DND-41 (cell line): ENCODE results near the gene THRB.

ENCODE experiments used
- ATAC-seq: fragments of 200-7000 bp; cut with Tn5 transposase; 3 replicates; pipeline ENCODE4 v1.9.1; 2021; ENCODE audit warnings: low read depth; ENCODE audit not compliant: insufficient read depth
- DNase-seq: peaks from one replicate; pipeline ENCODE4 v3.0.0-alpha.2; 2020
- H2AFZ ChIP-seq: 2 replicates; pipeline ENCODE4 v1.6.0; 2012; ENCODE audit warnings: low read depth, low read length
- H3K27ac ChIP-seq: 2 replicates; pipeline ENCODE4 v1.5.1; 2012; ENCODE audit warnings: low read length, inconsistent platforms
- H3K27me3 ChIP-seq: fragments of 200-600 bp; sonication (generic); 2 replicates; pipeline ENCODE4 v1.6.0; 2012; ENCODE audit warnings: low read length, mild to moderate bottlenecking, inconsistent platforms; ENCODE audit not compliant: insufficient read depth, poor library complexity
- H3K36me3 ChIP-seq: 2 replicates; pipeline ENCODE4 v1.5.1; 2012; ENCODE audit warnings: low read length, inconsistent platforms; ENCODE audit not compliant: insufficient read depth
- H3K4me1 ChIP-seq: 2 replicates; pipeline ENCODE4 v1.5.1; 2012; ENCODE audit warnings: mild to moderate bottlenecking, low read length; ENCODE audit not compliant: insufficient read depth
- H3K4me2 ChIP-seq: 2 replicates; pipeline ENCODE4 v1.6.0; 2012; ENCODE audit warnings: mild to moderate bottlenecking, moderate library complexity, low read length, inconsistent platforms; ENCODE audit not compliant: insufficient read depth
- H3K4me3 ChIP-seq, 2 experiments: fragments of 200-600 bp in 1 of 2; shearing (Covaris generic) in 1 of 2; 2 replicates each; pipeline ENCODE4 v1.5.1; 2012 to 2016; ENCODE audit warnings: inconsistent platforms in 2 of 2, low read length in 2 of 2, mild to moderate bottlenecking in 2 of 2, low read depth in 1 of 2, moderate library complexity in 1 of 2
- H3K79me2 ChIP-seq: 2 replicates; pipeline ENCODE4 v1.6.0; 2012; ENCODE audit warnings: low read length, inconsistent platforms; ENCODE audit not compliant: insufficient read depth
- H3K9ac ChIP-seq: 2 replicates; pipeline ENCODE4 v1.6.0; 2012; ENCODE audit warnings: low read depth, mild to moderate bottlenecking, inconsistent platforms, low read length, moderate library complexity
- H3K9me3 ChIP-seq: 2 replicates; pipeline ENCODE4 v1.5.1; 2012; ENCODE audit warnings: low read length, moderate library complexity, mild to moderate bottlenecking, inconsistent platforms; ENCODE audit not compliant: insufficient read depth, severe bottlenecking
- H4K20me1 ChIP-seq: 2 replicates; pipeline ENCODE4 v1.6.0; 2012; ENCODE audit warnings: low read length; ENCODE audit not compliant: insufficient read depth
- CTCF ChIP-seq: IDR thresholded peaks from 2 replicates; pipeline ENCODE4 v1.5.1; 2012; ENCODE audit warnings: borderline replicate concordance, low read length, moderate library complexity, mild to moderate bottlenecking; ENCODE audit not compliant: poor library complexity, severe bottlenecking; ENCODE audit errors: extremely low read depth
- EZH2 ChIP-seq: IDR thresholded peaks from 3 replicates; pipeline ENCODE4 v1.6.1; 2012; ENCODE audit warnings: borderline replicate concordance, low read depth, mild to moderate bottlenecking, moderate library complexity, low read length, inconsistent platforms; ENCODE audit not compliant: severe bottlenecking

Gene THRB

DNA sequence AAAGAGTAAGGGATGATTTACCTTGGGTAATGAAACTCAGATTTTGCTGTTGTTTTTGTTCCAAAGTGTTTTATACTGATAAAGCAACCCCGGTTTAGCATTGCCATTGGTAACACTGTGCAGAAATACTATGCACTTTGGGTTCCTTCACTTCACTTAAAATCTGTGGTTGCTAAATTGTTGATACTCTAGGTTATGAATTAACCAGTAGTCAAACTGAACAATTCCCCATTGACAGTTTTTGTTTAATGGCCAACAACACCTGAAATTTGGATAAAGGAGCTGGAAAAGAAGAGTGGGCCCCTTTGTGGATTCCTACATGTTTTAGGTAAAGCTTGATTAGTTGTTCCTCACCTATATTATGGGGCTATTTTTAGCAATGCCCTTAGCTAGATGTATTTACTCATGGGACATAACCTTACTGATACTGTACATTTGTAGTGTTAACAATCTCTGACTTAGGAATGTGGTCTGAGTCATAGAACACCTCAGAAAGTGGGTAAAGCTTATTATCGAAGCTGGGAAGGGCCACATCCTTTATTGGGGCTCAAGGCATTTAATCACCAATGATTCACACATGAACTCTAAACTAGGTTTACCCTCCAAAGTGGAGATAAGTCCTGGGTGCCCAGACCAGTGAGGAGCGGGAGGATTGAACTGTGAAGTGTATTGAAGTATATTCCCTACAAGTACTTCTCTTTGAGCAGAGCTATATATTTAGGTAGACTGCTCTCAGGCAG lies 29.5 kb upstream of the THRB start:
- no peak for TF ChIP-seq EZH2
- no peak for TF ChIP-seq CTCF
- no peak for ATAC-seq
- Histone ChIP-seq H3K4me3 (no peak overlapping the region), H2AFZ (no peak overlapping the region), H3K27me3 (no peaks in the 10 kb centered on the region), H3K79me2 (no peaks in the 10 kb centered on the region), H3K9me3 (no peaks in the 10 kb centered on the region), H3K4me2 (no peak overlapping the region), H3K9ac (no peak overlapping the region), H4K20me1 (no peaks in the 10 kb centered on the region), H3K27ac (no peak overlapping the region), H3K36me3 (no peaks in the 10 kb centered on the region), H3K4me1 (no peaks in the 10 kb centered on the region)
- DNase-seq = no peak

- Histone ChIP-seq H4K20me1 (no peaks in the 10 kb centered on the region), H3K4me2 (no peak overlapping the region), H2AFZ (no peak overlapping the region), H3K27ac (no peak overlapping the region), H3K4me1 (no peaks in the 10 kb centered on the region), H3K9ac (no peak overlapping the region), H3K27me3 (no peaks in the 10 kb centered on the region), H3K4me3 (no peak overlapping the region), H3K9me3 (no peaks in the 10 kb centered on the region), H3K79me2 (no peaks in the 10 kb centered on the region), H3K36me3 (no peaks in the 10 kb centered on the region)
- DNase-seq = no peak
- ATAC-seq = no peak
- TF ChIP-seq CTCF = no peak
- no peak for TF ChIP-seq EZH2
These were observed 28.6 kb upstream of the THRB start for GRCh38 chr3:24523215-24523614.

GRCh38 chr3:24522146-24522579 lies 27.5 kb upstream of the THRB start:
- H3K9me3 ChIP-seq = no peaks in the 10 kb centered on the region
- no peaks in the 10 kb centered on the region for H3K4me1 ChIP-seq
- DNase-seq (no peak), ATAC-seq (no peak)
- no peak overlapping the region for H3K4me2 ChIP-seq
- H4K20me1 ChIP-seq = no peaks in the 10 kb centered on the region
- no peak overlapping the region for H3K4me3 ChIP-seq
- no peak overlapping the region for H3K9ac ChIP-seq
- H2AFZ ChIP-seq = no peak overlapping the region
- TF ChIP-seq EZH2 (no peak), CTCF (no peak)
- no peaks in the 10 kb centered on the region for H3K79me2 ChIP-seq
- H3K36me3 ChIP-seq = no peaks in the 10 kb centered on the region
- no peaks in the 10 kb centered on the region for H3K27me3 ChIP-seq
- no peak overlapping the region for H3K27ac ChIP-seq
